Panc1 (cell line): ENCODE measurements around the gene ALX1.

Experiments used
- CTCF ChIP-seq: fragments of 450-650 bp; IDR thresholded peaks from 2 replicates; pipeline ENCODE4 v1.5.1; 2017; ENCODE audit warnings: mild to moderate bottlenecking
- SIN3A ChIP-seq: IDR thresholded peaks from 2 replicates; pipeline ENCODE4 v1.6.1; 2012; ENCODE audit warnings: low read depth, mild to moderate bottlenecking, low read length, moderate library complexity, borderline replicate concordance; ENCODE audit not compliant: insufficient read depth

- TF ChIP-seq CTCF, result no peak
- TF ChIP-seq SIN3A, result no peak
These were observed 45.4 kb downstream of the ALX1 start for GRCh38 chr12:85325442-85325841.
